NT2/D1 (cell line): ENCODE measurements around the gene AWAT1.
"Not testable (repeated sequence)": the region's sequence is repeated elsewhere in the genome, so short reads cannot be mapped to it uniquely, and the experiment has no call there.

Experiments used
- SUZ12 ChIP-seq: IDR thresholded peaks from 2 replicates; pipeline ENCODE4 v1.6.1; 2011; ENCODE audit not compliant: insufficient read length, insufficient read depth; ENCODE audit errors: extremely low read depth
- YY1 ChIP-seq: IDR thresholded peaks from 2 replicates; pipeline ENCODE4 v1.6.1; 2011; ENCODE audit not compliant: insufficient read length, insufficient read depth
- ZNF274 ChIP-seq: IDR thresholded peaks from 2 replicates; pipeline ENCODE4 v1.6.1; 2011; ENCODE audit warnings: mild to moderate bottlenecking, low read depth, low read length

GRCh38 chrX:70274029-70274428 lies 39.6 kb downstream of the AWAT1 start:
- TF ChIP-seq SUZ12, ZNF274, YY1: not testable (repeated sequence)
